BE2C (cell line): Measurements from ENCODE around the gene LDLR.

Source experiments
- DNase-seq: peaks from one replicate; pipeline ENCODE4 v3.0.0-alpha.2; 2020
- H3K27me3 ChIP-seq: fragments of 250-450 bp; sonication (Bioruptor Pico); 2 replicates; pipeline ENCODE4 v1.5.1; 2020; ENCODE audit warnings: mild to moderate bottlenecking
- H3K36me3 ChIP-seq: fragments of 250-450 bp; sonication (Bioruptor Pico); 2 replicates; pipeline ENCODE4 v1.5.1; 2020; ENCODE audit warnings: mild to moderate bottlenecking
- H3K4me1 ChIP-seq: fragments of 250-450 bp; sonication (Bioruptor Pico); 2 replicates; pipeline ENCODE4 v1.5.1; 2020
- H3K4me3 ChIP-seq: 2 replicates; pipeline ENCODE4 v1.5.1; 2011; ENCODE audit warnings: low read depth, low read length
- H3K9me3 ChIP-seq: fragments of 250-450 bp; sonication (Bioruptor Pico); 2 replicates; pipeline ENCODE4 v1.5.1; 2020
- CTCF ChIP-seq: IDR thresholded peaks from 2 replicates; pipeline ENCODE4 v1.5.1; 2012; ENCODE audit warnings: mild to moderate bottlenecking, low read depth, low read length

The LDLR gene

DNA sequence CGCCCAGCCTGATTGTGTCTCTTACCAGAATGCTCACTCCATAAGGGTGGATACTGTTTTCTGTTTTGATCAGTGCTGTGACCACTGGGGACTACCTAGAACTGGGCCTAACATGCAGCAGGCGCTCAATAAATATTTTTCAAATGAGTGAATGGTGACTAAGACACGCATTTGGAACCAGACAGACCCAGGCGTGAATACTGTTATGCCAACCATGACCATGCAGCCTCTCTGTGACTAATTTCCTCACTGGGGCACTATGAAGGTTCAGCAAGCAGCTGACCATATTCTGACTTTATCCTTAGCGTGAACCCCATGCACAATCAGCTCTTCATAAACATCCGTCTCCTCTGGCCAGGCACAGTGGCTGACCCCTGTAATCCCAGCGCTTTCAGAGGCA lies 79.3 kb downstream of the LDLR start:
- Histone ChIP-seq H3K36me3 (peaks cover 10% of the 10 kb centered on the region), H3K4me1 (no peaks in the 10 kb centered on the region), H3K27me3 (no peaks in the 10 kb centered on the region), H3K4me3 (no peak overlapping the region), H3K9me3 (no peaks in the 10 kb centered on the region)
- TF ChIP-seq CTCF: no peak
- no peak for DNase-seq

DNA sequence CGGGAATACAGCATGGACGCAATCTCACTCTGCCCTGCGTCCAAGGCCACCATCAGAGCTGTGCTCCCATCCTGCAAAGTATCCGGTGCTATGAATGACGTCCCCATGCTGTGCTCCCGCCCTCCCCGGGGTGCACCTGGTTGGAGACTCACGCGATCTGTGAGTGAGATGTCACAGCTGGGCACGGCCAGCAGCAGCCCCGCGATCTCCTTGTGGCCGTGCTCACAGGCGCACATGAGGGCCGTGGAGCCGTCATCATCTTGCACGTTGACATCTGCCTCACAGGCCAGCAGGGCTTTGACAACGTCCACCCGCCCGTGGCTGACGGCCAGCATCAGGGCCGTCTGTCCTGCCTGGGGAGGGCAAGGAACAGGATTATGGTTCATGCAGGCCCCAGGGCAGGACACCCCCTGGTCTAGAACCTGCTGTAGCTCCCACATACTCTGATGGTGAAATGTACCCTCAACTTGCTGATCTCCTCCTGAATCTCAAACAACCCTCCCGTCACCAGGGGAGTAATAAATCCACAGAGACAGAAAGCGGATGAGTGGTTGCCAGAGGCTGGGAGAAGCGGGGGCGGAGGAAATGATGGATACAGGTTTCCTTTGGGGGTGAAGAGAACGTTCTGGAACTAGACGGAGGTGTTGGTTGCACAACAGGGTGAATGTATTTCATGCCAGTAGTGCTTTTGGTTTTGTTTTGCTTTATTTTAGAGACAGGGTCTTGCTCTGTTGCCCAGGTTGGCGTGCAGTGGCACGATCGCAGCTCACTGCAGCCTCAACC lies 80.8 kb downstream of the LDLR start:
- no peaks in the 10 kb centered on the region for H3K4me1 ChIP-seq
- peaks cover 10% of the 10 kb centered on the region for H3K36me3 ChIP-seq
- H3K9me3 ChIP-seq: no peaks in the 10 kb centered on the region
- H3K27me3 ChIP-seq: no peaks in the 10 kb centered on the region
- no peak for DNase-seq
- TF ChIP-seq CTCF: no peak
- H3K4me3 ChIP-seq: no peak overlapping the region

- no peaks in the 10 kb centered on the region for H3K9me3 ChIP-seq
- H3K4me1 ChIP-seq: no peaks in the 10 kb centered on the region
- TF ChIP-seq CTCF: no peak
- no peaks in the 10 kb centered on the region for H3K27me3 ChIP-seq
- no peak overlapping the region for H3K4me3 ChIP-seq
- H3K36me3 ChIP-seq: peaks cover 10% of the 10 kb centered on the region
- no peak for DNase-seq
These were observed 81.9 kb downstream of the LDLR start for GRCh38 chr19:11171144-11171543.

DNA sequence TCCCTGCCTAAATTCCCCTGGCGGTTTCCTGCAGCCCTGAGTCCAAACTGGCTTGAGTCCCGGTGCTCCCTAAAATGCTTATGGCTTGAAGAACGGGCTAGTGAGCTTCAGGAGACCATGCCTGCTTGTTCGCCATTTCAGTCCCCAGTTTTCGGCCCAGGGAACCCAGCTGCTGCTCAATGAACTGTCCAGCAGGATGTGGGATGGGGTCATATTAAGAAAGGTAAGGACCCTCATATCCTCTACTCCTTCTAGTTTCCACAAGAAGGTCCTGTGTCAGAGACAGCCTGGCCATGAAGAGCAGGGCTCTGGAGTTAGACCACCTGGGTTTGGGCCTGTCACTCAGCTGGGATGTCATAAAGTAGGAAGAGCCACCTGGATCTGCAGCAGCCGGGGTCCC lies 83.3 kb downstream of the LDLR start:
- no peaks in the 10 kb centered on the region for H3K9me3 ChIP-seq
- no peak overlapping the region for H3K4me3 ChIP-seq
- DNase-seq: no peak
- H3K27me3 ChIP-seq: no peaks in the 10 kb centered on the region
- TF ChIP-seq CTCF: no peak
- peaks cover 10% of the 10 kb centered on the region for H3K36me3 ChIP-seq
- H3K4me1 ChIP-seq: no peaks in the 10 kb centered on the region

DNA sequence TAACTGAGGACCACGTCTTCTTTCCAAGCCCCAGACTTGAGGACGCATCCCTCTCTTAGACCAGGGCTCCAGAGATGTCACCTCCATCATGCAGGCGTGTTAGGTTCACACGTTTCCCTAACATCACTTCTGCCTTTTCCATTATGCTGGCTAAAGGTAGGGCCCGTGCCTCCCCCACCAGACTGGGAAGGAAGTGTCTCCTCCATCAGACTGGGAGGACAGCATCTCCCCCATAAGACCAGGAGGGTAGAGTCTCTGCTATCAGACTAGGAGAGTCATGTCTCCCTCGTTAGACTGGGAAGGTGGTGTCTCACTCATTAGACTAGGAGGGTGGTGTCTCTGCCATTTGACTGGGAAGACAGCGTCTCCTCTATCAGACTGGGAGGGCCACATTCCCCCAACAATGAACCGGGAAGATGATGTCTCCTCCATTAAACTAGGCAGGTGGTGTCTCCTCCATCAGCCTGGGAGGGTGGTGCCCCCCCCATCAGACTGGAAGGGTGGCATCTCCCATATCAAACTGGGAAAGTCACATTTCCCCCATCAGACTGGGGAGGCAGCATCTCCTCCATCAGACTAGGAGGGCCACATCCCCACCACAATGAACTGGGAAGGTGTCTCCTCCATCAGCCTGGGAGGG lies 84.4 kb downstream of the LDLR start:
- H3K27me3 ChIP-seq: no peaks in the 10 kb centered on the region
- DNase-seq: no peak
- H3K36me3 ChIP-seq: peaks cover 10% of the 10 kb centered on the region
- H3K4me3 ChIP-seq: no peak overlapping the region
- no peaks in the 10 kb centered on the region for H3K9me3 ChIP-seq
- H3K4me1 ChIP-seq: no peaks in the 10 kb centered on the region
- no peak for TF ChIP-seq CTCF

- no peaks in the 10 kb centered on the region for H3K27me3 ChIP-seq
- no peak for DNase-seq
- no peak for TF ChIP-seq CTCF
- H3K4me3 ChIP-seq: no peak overlapping the region
- H3K36me3 ChIP-seq: peaks cover 10% of the 10 kb centered on the region
- H3K4me1 ChIP-seq: no peaks in the 10 kb centered on the region
- H3K9me3 ChIP-seq: no peaks in the 10 kb centered on the region
These were observed 85.1 kb downstream of the LDLR start for GRCh38 chr19:11174336-11174735.
